Measurements from ENCODE around the gene ARVCF.

ARVCF gene

DNA sequence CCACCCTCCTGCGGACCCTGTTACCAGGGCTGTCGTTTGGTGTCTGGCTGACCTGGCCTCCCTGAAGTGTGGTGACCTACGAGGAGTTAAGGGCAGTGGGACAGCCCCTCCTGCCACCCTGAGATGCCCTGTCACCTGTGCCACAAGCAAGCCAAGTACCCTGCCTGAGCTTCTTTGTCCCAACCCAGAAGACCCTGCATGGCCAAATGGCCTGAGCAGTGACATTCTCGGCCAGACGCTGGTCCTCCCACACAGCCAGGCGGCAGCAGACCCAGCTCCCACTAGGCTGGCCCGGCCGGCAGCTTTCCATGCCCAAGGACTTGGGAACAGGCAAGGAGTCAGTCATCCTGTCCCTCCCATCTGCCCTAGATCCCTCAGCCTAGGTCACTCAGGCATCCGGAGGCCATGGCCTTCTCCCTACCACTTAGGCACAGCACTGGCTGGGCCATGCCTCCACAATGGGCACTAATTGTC is 7.6 kb downstream of the ARVCF start:
- no peaks in the 10 kb centered on the region for H3K27me3 ChIP-seq (ENCODE audit: control insufficient read depth, insufficient read depth, low read length)
- peaks cover 3% of the 10 kb centered on the region for H3K36me3 ChIP-seq (ENCODE audit: control insufficient read depth, insufficient read depth, low read length)
- H3K4me3 ChIP-seq (ENCODE audit: low read depth, low read length): no peak overlapping the region
- H3K9ac ChIP-seq (ENCODE audit: low read depth, low read length): no peak overlapping the region
- peaks cover 5% of the 10 kb centered on the region for H3K4me1 ChIP-seq (ENCODE audit: control insufficient read depth, insufficient read depth, low read length)
- no peaks in the 10 kb centered on the region for H3K9me3 ChIP-seq (ENCODE audit: control insufficient read depth, insufficient read depth, low read length)

DNA sequence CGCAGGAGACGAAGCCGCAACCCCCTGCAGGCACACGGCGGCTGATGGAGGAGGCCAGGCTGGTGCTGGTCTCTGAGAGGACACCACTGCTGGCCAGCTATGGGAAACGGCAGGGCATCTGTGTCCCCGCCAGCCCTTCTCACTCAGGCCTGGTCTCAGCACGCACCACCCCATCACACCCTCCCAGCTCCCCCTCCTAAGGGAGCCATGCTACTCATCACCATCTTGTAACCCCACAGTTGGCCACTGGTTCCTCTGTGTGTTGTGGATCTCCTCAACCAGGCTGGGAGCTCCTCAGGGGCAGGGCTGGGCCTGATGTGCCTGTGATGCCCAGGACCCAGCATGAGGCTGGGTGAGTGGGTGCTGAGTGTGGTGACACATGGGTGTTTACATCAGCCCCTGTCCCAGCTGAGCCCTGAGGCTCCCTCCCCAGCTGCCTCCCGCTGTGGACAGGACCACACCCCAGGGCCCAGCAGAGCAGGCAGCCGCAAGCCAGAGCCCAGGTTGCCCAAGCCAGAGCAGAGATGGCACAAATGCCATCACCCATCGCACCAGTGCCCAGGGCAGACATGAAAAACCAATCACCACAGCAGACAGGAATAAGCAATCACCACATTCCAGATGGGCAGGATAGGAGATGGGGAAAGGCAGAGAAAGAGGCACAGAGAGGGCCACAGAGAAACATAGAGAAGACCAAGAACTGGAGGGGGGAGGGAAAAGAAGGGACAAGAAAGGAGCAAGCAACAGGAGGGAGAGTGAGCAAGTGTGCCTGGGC is 8.2 kb downstream of the ARVCF start:
- Histone ChIP-seq H3K27me3 (ENCODE audit: control insufficient read depth, insufficient read depth, low read length) (no peaks in the 10 kb centered on the region), H3K9me3 (ENCODE audit: control insufficient read depth, insufficient read depth, low read length) (no peaks in the 10 kb centered on the region), H3K9ac (ENCODE audit: low read depth, low read length) (no peak overlapping the region), H3K36me3 (ENCODE audit: control insufficient read depth, insufficient read depth, low read length) (peaks cover 3% of the 10 kb centered on the region), H3K4me1 (ENCODE audit: control insufficient read depth, insufficient read depth, low read length) (peaks cover 5% of the 10 kb centered on the region), H3K4me3 (ENCODE audit: low read depth, low read length) (no peak overlapping the region)

DNA sequence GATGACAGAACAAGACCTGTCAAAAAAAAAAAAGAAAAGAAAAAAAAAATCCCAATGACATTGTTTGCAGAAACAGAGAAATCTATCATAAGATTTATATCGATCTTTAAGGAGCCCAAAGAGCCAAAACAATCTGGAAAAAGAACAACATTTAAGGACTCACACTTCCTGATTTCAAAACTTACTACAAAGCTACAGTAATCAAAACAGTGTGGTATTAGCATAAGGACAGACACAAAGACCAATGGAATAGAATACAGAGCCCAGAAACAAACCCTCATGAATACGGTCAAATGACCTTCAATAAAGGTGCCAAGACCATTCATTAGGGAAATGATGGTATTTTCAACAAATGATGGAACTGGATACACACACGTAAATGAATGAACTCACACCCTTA is 12.2 kb downstream of the ARVCF start:
- Histone ChIP-seq H3K36me3 (ENCODE audit: control insufficient read depth, insufficient read depth, low read length) (no peaks in the 10 kb centered on the region), H3K9me3 (ENCODE audit: control insufficient read depth, insufficient read depth, low read length) (no peaks in the 10 kb centered on the region), H3K4me3 (ENCODE audit: low read depth, low read length) (no peak overlapping the region), H3K4me1 (ENCODE audit: control insufficient read depth, insufficient read depth, low read length) (peaks cover 6% of the 10 kb centered on the region), H3K9ac (ENCODE audit: low read depth, low read length) (no peak overlapping the region), H3K27me3 (ENCODE audit: control insufficient read depth, insufficient read depth, low read length) (no peaks in the 10 kb centered on the region)

GRCh38 chr22:20003304-20003703 is 13.3 kb downstream of the ARVCF start:
- Histone ChIP-seq H3K9me3 (ENCODE audit: control insufficient read depth, insufficient read depth, low read length) (no peaks in the 10 kb centered on the region), H3K4me1 (ENCODE audit: control insufficient read depth, insufficient read depth, low read length) (peaks cover 7% of the 10 kb centered on the region), H3K4me3 (ENCODE audit: low read depth, low read length) (no peak overlapping the region), H3K36me3 (ENCODE audit: control insufficient read depth, insufficient read depth, low read length) (no peaks in the 10 kb centered on the region), H3K27me3 (ENCODE audit: control insufficient read depth, insufficient read depth, low read length) (no peaks in the 10 kb centered on the region), H3K9ac (ENCODE audit: low read depth, low read length) (no peak overlapping the region)

- H3K4me1 ChIP-seq (ENCODE audit: control insufficient read depth, insufficient read depth, low read length): peaks cover 7% of the 10 kb centered on the region
- H3K27me3 ChIP-seq (ENCODE audit: control insufficient read depth, insufficient read depth, low read length): no peaks in the 10 kb centered on the region
- H3K36me3 ChIP-seq (ENCODE audit: control insufficient read depth, insufficient read depth, low read length): no peaks in the 10 kb centered on the region
- H3K9ac ChIP-seq (ENCODE audit: low read depth, low read length): no peak overlapping the region
- no peaks in the 10 kb centered on the region for H3K9me3 ChIP-seq (ENCODE audit: control insufficient read depth, insufficient read depth, low read length)
- H3K4me3 ChIP-seq (ENCODE audit: low read depth, low read length): no peak overlapping the region
These were observed 14.0 kb downstream of the ARVCF start for GRCh38 chr22:20002636-20003035.

DNA sequence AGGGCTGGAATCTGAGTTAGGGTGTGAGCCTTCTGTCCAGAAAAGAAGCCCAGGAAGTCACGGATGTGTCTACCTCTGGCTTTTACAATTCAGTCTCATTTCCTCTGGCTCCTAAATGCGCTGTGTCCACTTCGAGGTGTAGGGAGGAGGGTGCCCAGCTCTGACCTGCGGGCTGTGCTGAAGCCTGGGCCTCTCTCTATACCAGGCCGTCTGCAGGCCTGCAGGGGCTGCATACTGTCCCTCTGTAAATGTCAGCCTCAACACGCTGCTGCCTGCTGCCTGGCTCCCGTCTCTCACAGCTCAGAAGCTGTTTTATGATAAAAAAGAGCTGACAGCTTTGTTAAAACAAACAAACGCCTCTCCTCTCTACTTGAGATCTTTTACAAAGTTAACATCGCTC is 14.5 kb downstream of the ARVCF start:
- Histone ChIP-seq H3K9me3 (ENCODE audit: control insufficient read depth, insufficient read depth, low read length) (no peaks in the 10 kb centered on the region), H3K27me3 (ENCODE audit: control insufficient read depth, insufficient read depth, low read length) (no peaks in the 10 kb centered on the region), H3K4me3 (ENCODE audit: low read depth, low read length) (no peak overlapping the region), H3K36me3 (ENCODE audit: control insufficient read depth, insufficient read depth, low read length) (no peaks in the 10 kb centered on the region), H3K4me1 (ENCODE audit: control insufficient read depth, insufficient read depth, low read length) (peaks cover 7% of the 10 kb centered on the region), H3K9ac (ENCODE audit: low read depth, low read length) (no peak overlapping the region)

DNA sequence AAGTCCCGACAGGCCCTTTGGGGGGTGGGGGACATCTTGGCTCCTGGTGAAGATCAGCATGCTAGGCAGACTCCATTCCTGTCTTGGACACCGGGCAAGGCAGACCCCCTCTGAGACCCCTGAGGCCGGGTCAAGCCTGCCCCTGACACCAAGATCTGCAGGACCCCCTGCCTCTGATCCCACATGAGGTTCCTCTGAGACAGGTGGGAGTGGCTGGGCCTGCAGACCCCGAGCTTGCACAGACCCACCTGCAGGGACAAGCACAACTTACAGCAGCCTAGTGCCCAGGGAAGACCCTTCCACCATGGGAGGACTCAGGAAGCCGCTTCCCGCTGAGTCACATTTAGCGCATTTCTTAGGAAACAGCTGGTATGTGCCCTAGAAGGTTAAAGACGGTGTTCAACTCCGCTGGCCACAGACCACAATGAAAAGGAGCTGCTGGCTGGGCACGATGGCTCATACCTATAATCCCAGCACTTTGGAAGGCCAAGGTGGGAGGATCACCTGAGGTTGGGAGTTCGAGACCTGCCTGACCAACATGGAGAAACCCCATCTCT is 15.5 kb downstream of the ARVCF start:
- Histone ChIP-seq H3K9me3 (ENCODE audit: control insufficient read depth, insufficient read depth, low read length) (no peaks in the 10 kb centered on the region), H3K4me3 (ENCODE audit: low read depth, low read length) (no peak overlapping the region), H3K9ac (ENCODE audit: low read depth, low read length) (no peak overlapping the region), H3K4me1 (ENCODE audit: control insufficient read depth, insufficient read depth, low read length) (peaks cover 7% of the 10 kb centered on the region), H3K36me3 (ENCODE audit: control insufficient read depth, insufficient read depth, low read length) (no peaks in the 10 kb centered on the region), H3K27me3 (ENCODE audit: control insufficient read depth, insufficient read depth, low read length) (no peaks in the 10 kb centered on the region)

DNA sequence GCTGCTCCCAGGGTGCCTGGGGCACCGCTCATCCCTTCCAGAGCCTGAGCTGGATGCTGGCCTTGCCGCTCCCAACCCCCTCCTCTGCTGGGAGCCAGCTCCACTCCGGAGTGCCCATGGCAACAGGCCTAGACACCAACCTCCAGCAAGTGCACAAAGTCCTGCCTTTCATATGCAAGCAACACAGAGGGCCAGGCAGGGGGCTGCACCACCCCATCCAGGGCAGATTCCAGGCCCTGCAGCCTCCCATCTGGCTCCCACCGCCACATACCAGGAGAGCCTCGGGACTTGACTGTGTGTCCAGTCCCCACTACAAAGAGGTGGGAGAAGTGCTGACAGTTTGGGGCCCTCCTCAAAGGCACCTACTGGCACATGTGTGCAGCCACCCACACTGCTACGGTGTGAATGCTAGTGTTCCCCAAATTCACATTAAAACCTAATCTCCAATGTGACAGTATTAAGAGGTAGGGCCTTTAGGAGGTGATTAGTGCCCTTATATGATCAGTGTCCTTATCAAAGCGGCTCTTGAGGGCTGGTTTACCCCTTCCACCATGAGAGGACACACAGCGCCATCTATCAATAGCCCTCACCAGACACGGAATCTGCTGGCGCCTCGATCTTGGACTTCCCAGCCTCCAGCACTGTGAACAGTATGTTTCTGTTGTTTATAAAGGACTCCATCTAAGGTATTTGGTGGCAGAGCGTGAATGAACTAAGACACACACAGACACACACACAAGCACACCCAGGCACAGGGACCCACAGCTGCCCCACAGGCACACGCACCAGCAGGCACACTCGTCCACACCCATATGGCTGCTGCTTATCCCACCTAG is 16.2 kb downstream of the ARVCF start:
- Histone ChIP-seq H3K9ac (ENCODE audit: low read depth, low read length) (no peak overlapping the region), H3K4me1 (ENCODE audit: control insufficient read depth, insufficient read depth, low read length) (peaks cover 7% of the 10 kb centered on the region)

DNA sequence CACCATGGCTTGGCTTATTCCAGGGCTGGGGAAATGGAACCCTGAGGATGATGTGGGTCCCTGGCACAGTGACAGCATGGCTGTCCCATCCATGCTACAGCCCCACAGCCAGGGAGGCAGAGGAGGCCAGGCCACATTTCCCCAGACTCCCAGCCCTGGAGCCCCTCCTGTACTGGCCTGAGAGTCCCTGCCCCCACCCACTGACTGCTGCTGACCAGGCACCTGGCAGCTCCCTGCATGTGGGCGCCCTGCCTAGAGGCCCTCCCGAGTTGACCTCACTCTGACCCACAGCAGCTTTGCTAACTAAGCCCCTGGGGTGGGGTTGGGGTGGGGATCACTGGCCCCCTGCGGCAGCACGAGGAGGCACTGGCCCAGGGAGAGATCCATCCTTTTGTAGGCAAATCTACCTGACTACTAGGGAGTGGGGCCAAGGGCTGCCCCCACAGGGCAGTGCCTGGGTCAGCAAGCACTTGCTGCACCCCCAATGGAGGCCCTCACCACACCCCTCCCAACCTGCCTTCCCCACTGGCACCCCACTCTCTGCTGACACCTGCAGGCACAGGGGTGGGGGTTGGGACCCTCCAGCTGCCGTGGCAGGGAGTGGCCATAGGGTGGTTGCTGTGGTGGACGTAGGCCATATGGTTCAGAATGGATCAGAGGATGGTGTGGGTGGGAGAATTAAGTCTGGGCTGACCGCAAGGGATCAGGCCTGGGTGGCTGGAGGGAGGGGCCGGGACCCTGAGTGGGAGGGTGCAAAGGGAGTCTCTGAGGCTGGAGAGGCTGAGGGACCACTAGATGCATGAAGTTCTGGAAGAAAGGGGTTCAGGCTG is 17.4 kb downstream of the ARVCF start:
- Histone ChIP-seq H3K4me3 (ENCODE audit: low read depth, low read length) (no peak overlapping the region), H3K27me3 (ENCODE audit: control insufficient read depth, insufficient read depth, low read length) (no peaks in the 10 kb centered on the region), H3K4me1 (ENCODE audit: control insufficient read depth, insufficient read depth, low read length) (peaks cover 7% of the 10 kb centered on the region), H3K9me3 (ENCODE audit: control insufficient read depth, insufficient read depth, low read length) (no peaks in the 10 kb centered on the region), H3K36me3 (ENCODE audit: control insufficient read depth, insufficient read depth, low read length) (no peaks in the 10 kb centered on the region), H3K9ac (ENCODE audit: low read depth, low read length) (peak overlapping the region; percentile 37)

More for the DNA sequence above, 16.2 kb downstream of the ARVCF start:
- Histone ChIP-seq H3K4me3 (ENCODE audit: low read depth, low read length) (no peak overlapping the region), H3K27me3 (ENCODE audit: control insufficient read depth, insufficient read depth, low read length) (no peaks in the 10 kb centered on the region), H3K9me3 (ENCODE audit: control insufficient read depth, insufficient read depth, low read length) (no peaks in the 10 kb centered on the region), H3K36me3 (ENCODE audit: control insufficient read depth, insufficient read depth, low read length) (no peaks in the 10 kb centered on the region)

DNA sequence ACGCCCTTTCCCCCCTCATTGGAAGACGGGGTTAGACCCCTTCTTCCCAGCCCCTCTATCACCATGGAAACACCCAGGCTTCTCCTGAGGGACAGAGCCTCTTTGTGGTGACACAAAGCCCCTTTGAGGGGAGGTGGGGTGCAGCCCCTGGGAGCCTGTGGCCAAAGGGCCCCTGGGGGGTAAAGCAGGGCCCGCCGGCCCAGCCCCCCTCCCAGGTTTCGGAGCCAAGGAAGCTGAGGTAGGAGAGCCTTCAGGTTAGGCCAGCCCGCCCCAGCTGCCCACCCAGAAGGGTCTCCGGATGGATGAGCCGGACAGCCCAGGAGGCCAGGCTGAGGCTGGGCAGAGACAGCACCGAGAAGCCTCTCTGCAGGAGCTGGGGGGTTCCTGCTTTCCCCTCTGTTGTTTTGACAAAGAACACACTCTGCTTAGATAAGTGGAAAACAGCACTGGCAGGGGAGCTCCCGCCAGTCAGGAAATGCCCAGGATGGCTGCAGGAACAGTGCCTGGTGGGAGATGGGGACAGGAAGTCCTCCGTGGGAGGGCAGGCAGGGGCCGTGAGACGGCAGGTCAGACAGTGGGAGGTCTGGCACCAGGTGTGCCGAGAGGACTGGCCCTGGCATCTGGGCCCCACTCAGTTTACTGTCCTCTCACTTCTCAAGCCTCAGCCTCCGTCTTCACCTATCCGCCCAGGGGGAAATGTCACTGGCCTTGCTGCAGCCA is 18.2 kb downstream of the ARVCF start:
- Histone ChIP-seq H3K36me3 (ENCODE audit: control insufficient read depth, insufficient read depth, low read length) (no peaks in the 10 kb centered on the region), H3K4me3 (ENCODE audit: low read depth, low read length) (no peak overlapping the region), H3K9me3 (ENCODE audit: control insufficient read depth, insufficient read depth, low read length) (no peaks in the 10 kb centered on the region), H3K9ac (ENCODE audit: low read depth, low read length) (no peak overlapping the region), H3K27me3 (ENCODE audit: control insufficient read depth, insufficient read depth, low read length) (no peaks in the 10 kb centered on the region), H3K4me1 (ENCODE audit: control insufficient read depth, insufficient read depth, low read length) (peaks cover 7% of the 10 kb centered on the region)
